Activated naive CD8-positive, alpha-beta T cell treated with anti-CD3 and anti-CD28 coated beads, Interleukin-2, amount 10 ng/mL, durations not matched to agents 7 days and 5 days (primary cell): ENCODE data around the gene OSBP2. TPM values are rescaled to one million over a fixed set of nuclear protein-coding genes. Genes with fewer than 3 reads are reported as not detected.

Experiments
- ATAC-seq: fragments of 150-1000 bp; cut with Tn5 transposase; one replicate; pipeline ENCODE4 v1.10.0; 2021; ENCODE audit warnings: low read depth, moderate library complexity
- POLR2A ChIA-PET: fragments of 350-600 bp; sonication (Branson Sonifier 250); formaldehyde crosslinking; loops from one replicate; lab custom pipeline; 2021; ENCODE audit warnings: antibody characterized with exemption; lab: Charles Lee
- DNase-seq: peaks from one replicate; pipeline ENCODE4 v3.0.0; 2021
- H3K27ac Mint-ChIP-seq: one replicate; pipeline ENCODE4 v1.8.0; 2022; ENCODE audit warnings: mild to moderate bottlenecking, mixed read lengths
- H3K27me3 Mint-ChIP-seq: one replicate; pipeline ENCODE4 v1.8.0; 2022; ENCODE audit warnings: mild to moderate bottlenecking, moderate library complexity, mixed read lengths
- H3K36me3 Mint-ChIP-seq: one replicate; pipeline ENCODE4 v1.8.0; 2021; ENCODE audit warnings: mild to moderate bottlenecking, mixed read lengths
- H3K4me1 Mint-ChIP-seq: one replicate; pipeline ENCODE4 v1.8.0; 2021; ENCODE audit warnings: mixed read lengths
- H3K4me3 Mint-ChIP-seq: one replicate; pipeline ENCODE4 v1.8.0; 2022; ENCODE audit warnings: mild to moderate bottlenecking, moderate library complexity, mixed read lengths
- H3K9me3 Mint-ChIP-seq: one replicate; pipeline ENCODE4 v1.8.0; 2021; ENCODE audit warnings: mixed read lengths
- total RNA-seq, 2 experiments: library from RNA; stranded (reverse); gene quantifications; one replicate each; pipeline ENCODE4 v1.2.3, GENCODE V29; 2021

OSBP2 gene
- total RNA-seq, 2 experiments from 2014 or later, result 0.45 to 0.61 TPM

- Mint-ChIP-seq H3K4me3 (no peak overlapping the region), H3K27me3 (no peaks in the 10 kb centered on the region), H3K36me3 (no peaks in the 10 kb centered on the region), H3K9me3 (peaks cover 4% of the 10 kb centered on the region), H3K27ac (no peak overlapping the region), H3K4me1 (no peaks in the 10 kb centered on the region)
- POLR2A ChIA-PET, result no interaction called here
- ATAC-seq (no peak), DNase-seq (no peak)
Observed at GRCh38 chr22:30841273-30841672, 146.6 kb downstream of the OSBP2 start.

- peaks cover 2% of the 10 kb centered on the region for H3K9me3 Mint-ChIP-seq
- no peak overlapping the region for H3K4me3 Mint-ChIP-seq
- POLR2A ChIA-PET, result no interaction called here
- H3K27me3 Mint-ChIP-seq, result no peaks in the 10 kb centered on the region
- no peak overlapping the region for H3K27ac Mint-ChIP-seq
- no peak for ATAC-seq
- H3K4me1 Mint-ChIP-seq, result no peaks in the 10 kb centered on the region
- no peak for DNase-seq
- no peaks in the 10 kb centered on the region for H3K36me3 Mint-ChIP-seq
Observed at GRCh38 chr22:30843245-30843644, 148.6 kb downstream of the OSBP2 start.

- ATAC-seq, result no peak
- no peak overlapping the region for H3K27ac Mint-ChIP-seq
Observed at GRCh38 chr22:30847583-30847982, 152.9 kb downstream of the OSBP2 start.

GRCh38 chr22:30855266-30855665, 160.6 kb downstream of the OSBP2 start:
- Mint-ChIP-seq H3K27ac (no peak overlapping the region), H3K4me1 (no peaks in the 10 kb centered on the region)

More at GRCh38 chr22:30847583-30847982, 152.9 kb downstream of the OSBP2 start:
- Mint-ChIP-seq H3K4me3 (no peak overlapping the region), H3K9me3 (no peaks in the 10 kb centered on the region), H3K36me3 (no peaks in the 10 kb centered on the region), H3K4me1 (no peaks in the 10 kb centered on the region), H3K27me3 (peaks cover 3% of the 10 kb centered on the region)
- POLR2A ChIA-PET, result no interaction called here
- DNase-seq, result no peak

GRCh38 chr22:30855677-30856518, 161.2 kb downstream of the OSBP2 start:
- Mint-ChIP-seq H3K27ac (no peak overlapping the region), H3K36me3 (no peaks in the 10 kb centered on the region), H3K4me3 (no peak overlapping the region), H3K9me3 (peaks cover 4% of the 10 kb centered on the region), H3K27me3 (peaks cover 3% of the 10 kb centered on the region), H3K4me1 (no peaks in the 10 kb centered on the region)
- POLR2A ChIA-PET, result no interaction called here
- no peak for DNase-seq
- ATAC-seq, result no peak

More at GRCh38 chr22:30855266-30855665, 160.6 kb downstream of the OSBP2 start:
- no peak for ATAC-seq
- Mint-ChIP-seq H3K9me3 (peaks cover 4% of the 10 kb centered on the region), H3K36me3 (no peaks in the 10 kb centered on the region), H3K4me3 (no peak overlapping the region), H3K27me3 (peaks cover 3% of the 10 kb centered on the region)
- POLR2A ChIA-PET, result no interaction called here
- DNase-seq, result no peak

- Mint-ChIP-seq H3K9me3 (peaks cover 4% of the 10 kb centered on the region), H3K27me3 (peaks cover 3% of the 10 kb centered on the region), H3K4me1 (no peaks in the 10 kb centered on the region), H3K27ac (no peak overlapping the region), H3K36me3 (no peaks in the 10 kb centered on the region), H3K4me3 (no peak overlapping the region)
- no peak for ATAC-seq
- POLR2A ChIA-PET, result no interaction called here
- no peak for DNase-seq
Observed at GRCh38 chr22:30856741-30857502, 162.2 kb downstream of the OSBP2 start.

GRCh38 chr22:30857791-30858190, 163.1 kb downstream of the OSBP2 start:
- Mint-ChIP-seq H3K4me1 (no peaks in the 10 kb centered on the region), H3K9me3 (peaks cover 4% of the 10 kb centered on the region), H3K27me3 (no peaks in the 10 kb centered on the region), H3K36me3 (no peaks in the 10 kb centered on the region), H3K4me3 (no peak overlapping the region), H3K27ac (no peak overlapping the region)
- DNase-seq (no peak), ATAC-seq (no peak)
- POLR2A ChIA-PET, result no interaction called here

- POLR2A ChIA-PET, result interaction anchor here (0.5 kb wide), 1 partner anchor 76 kb away, joined by 3 read pairs; no protein-coding TSS in a partner anchor
- no peaks in the 10 kb centered on the region for H3K36me3 Mint-ChIP-seq
- no peaks in the 10 kb centered on the region for H3K27me3 Mint-ChIP-seq
- no peaks in the 10 kb centered on the region for H3K4me1 Mint-ChIP-seq
- H3K27ac Mint-ChIP-seq, result no peak overlapping the region
- DNase-seq (no peak), ATAC-seq (no peak)
- H3K9me3 Mint-ChIP-seq, result no peaks in the 10 kb centered on the region
- no peak overlapping the region for H3K4me3 Mint-ChIP-seq
Observed at GRCh38 chr22:30858976-30859713, 164.5 kb downstream of the OSBP2 start.

- no peaks in the 10 kb centered on the region for H3K36me3 Mint-ChIP-seq
- H3K4me1 Mint-ChIP-seq, result no peaks in the 10 kb centered on the region
- no peaks in the 10 kb centered on the region for H3K9me3 Mint-ChIP-seq
- DNase-seq, result no peak
- no peak overlapping the region for H3K4me3 Mint-ChIP-seq
- POLR2A ChIA-PET, result no interaction called here
- H3K27me3 Mint-ChIP-seq, result no peaks in the 10 kb centered on the region
- no peak for ATAC-seq
- H3K27ac Mint-ChIP-seq, result no peak overlapping the region
Observed at GRCh38 chr22:30859714-30860095, 165.0 kb downstream of the OSBP2 start.

- Mint-ChIP-seq H3K4me3 (no peak overlapping the region), H3K27me3 (no peaks in the 10 kb centered on the region), H3K36me3 (no peaks in the 10 kb centered on the region), H3K9me3 (no peaks in the 10 kb centered on the region), H3K4me1 (no peaks in the 10 kb centered on the region), H3K27ac (no peak overlapping the region)
- ATAC-seq (no peak), DNase-seq (no peak)
- POLR2A ChIA-PET, result no interaction called here
Observed at GRCh38 chr22:30860176-30861105, 165.8 kb downstream of the OSBP2 start.

GRCh38 chr22:30861131-30861530, 166.5 kb downstream of the OSBP2 start:
- ATAC-seq (no peak), DNase-seq (no peak)
- Mint-ChIP-seq H3K36me3 (no peaks in the 10 kb centered on the region), H3K9me3 (no peaks in the 10 kb centered on the region), H3K27ac (no peak overlapping the region), H3K4me3 (no peak overlapping the region), H3K27me3 (no peaks in the 10 kb centered on the region), H3K4me1 (no peaks in the 10 kb centered on the region)
- POLR2A ChIA-PET, result no interaction called here

GRCh38 chr22:30861688-30862552, 167.2 kb downstream of the OSBP2 start:
- Mint-ChIP-seq H3K27ac (no peak overlapping the region), H3K36me3 (no peaks in the 10 kb centered on the region), H3K4me1 (no peaks in the 10 kb centered on the region), H3K4me3 (no peak overlapping the region), H3K27me3 (no peaks in the 10 kb centered on the region), H3K9me3 (no peaks in the 10 kb centered on the region)
- no peak for ATAC-seq
- DNase-seq, result no peak
- POLR2A ChIA-PET, result no interaction called here
